Measurements from ENCODE around the gene FAM76A.
"Not testable (repeated sequence)": the region's sequence is repeated elsewhere in the genome, so short reads cannot be mapped to it uniquely, and the experiment has no call there.

- TF ChIP-seq, protein P1, sequence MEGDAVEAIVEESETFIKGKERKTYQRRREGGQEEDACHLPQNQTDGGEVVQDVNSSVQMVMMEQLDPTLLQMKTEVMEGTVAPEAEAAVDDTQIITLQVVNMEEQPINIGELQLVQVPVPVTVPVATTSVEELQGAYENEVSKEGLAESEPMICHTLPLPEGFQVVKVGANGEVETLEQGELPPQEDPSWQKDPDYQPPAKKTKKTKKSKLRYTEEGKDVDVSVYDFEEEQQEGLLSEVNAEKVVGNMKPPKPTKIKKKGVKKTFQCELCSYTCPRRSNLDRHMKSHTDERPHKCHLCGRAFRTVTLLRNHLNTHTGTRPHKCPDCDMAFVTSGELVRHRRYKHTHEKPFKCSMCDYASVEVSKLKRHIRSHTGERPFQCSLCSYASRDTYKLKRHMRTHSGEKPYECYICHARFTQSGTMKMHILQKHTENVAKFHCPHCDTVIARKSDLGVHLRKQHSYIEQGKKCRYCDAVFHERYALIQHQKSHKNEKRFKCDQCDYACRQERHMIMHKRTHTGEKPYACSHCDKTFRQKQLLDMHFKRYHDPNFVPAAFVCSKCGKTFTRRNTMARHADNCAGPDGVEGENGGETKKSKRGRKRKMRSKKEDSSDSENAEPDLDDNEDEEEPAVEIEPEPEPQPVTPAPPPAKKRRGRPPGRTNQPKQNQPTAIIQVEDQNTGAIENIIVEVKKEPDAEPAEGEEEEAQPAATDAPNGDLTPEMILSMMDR (IDR thresholded peaks at IDR 0.05; ENCODE audit: extremely low read depth in 1 of 2, insufficient read depth in 1 of 2, low read depth in 1 of 2, low read length in 2 of 2): not testable (repeated sequence)
- TF ChIP-seq EZH2 (IDR thresholded peaks at IDR 0.05; ENCODE audit: borderline replicate concordance, low read depth, low read length, severe bottlenecking); FOS (IDR thresholded peaks at IDR 0.05; ENCODE audit: borderline replicate concordance, insufficient read depth, low read length); GATA2 (IDR thresholded peaks at IDR 0.05; ENCODE audit: insufficient read depth, insufficient read length, low read depth, low read length); POLR2AphosphoS5 (IDR thresholded peaks at IDR 0.05; ENCODE audit: insufficient read depth, low read depth, low read length); MYC (IDR thresholded peaks at IDR 0.05; ENCODE audit: low read depth, low read length); POLR2A (IDR thresholded peaks at IDR 0.05; ENCODE audit: low read depth, low read length): not testable (repeated sequence)
- TF ChIP-seq, protein P2, sequence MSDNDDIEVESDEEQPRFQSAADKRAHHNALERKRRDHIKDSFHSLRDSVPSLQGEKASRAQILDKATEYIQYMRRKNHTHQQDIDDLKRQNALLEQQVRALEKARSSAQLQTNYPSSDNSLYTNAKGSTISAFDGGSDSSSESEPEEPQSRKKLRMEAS (IDR thresholded peaks at IDR 0.05; ENCODE audit: insufficient read depth, insufficient read length): not testable (repeated sequence)
Measured at GRCh38 chr1:27808131-27808530, 82.4 kb downstream of the FAM76A start.
